CD4-positive, alpha-beta T cell treated with Interleukin-10 for 1 hour (primary cell): ENCODE data around the gene AK3.

Source experiments
- DNase-seq: peaks from one replicate; pipeline ENCODE4 v3.0.0-alpha.2; 2020

The AK3 gene

GRCh38 chr9:4746278-4747030, 5.5 kb upstream of the AK3 start:
- no peak for DNase-seq

- DNase-seq = no peak
Observed at GRCh38 chr9:4743131-4743875, 2.3 kb upstream of the AK3 start.

GRCh38 chr9:4742246-4742645, 1.2 kb upstream of the AK3 start:
- DNase-seq = no peak

GRCh38 chr9:4741365-4742089, 525 bp upstream of the AK3 start:
- DNase-seq = peak; percentile 11

GRCh38 chr9:4740388-4740637, 689 bp downstream of the AK3 start:
- no peak for DNase-seq

- no peak for DNase-seq
Observed at GRCh38 chr9:4739587-4740387, 1.2 kb downstream of the AK3 start.

- no peak for DNase-seq
Observed at GRCh38 chr9:4738866-4739586, 2.0 kb downstream of the AK3 start.

GRCh38 chr9:4734150-4734549, 6.9 kb downstream of the AK3 start:
- DNase-seq = no peak

GRCh38 chr9:4732890-4733289, 8.1 kb downstream of the AK3 start:
- DNase-seq = no peak

GRCh38 chr9:4727593-4727992, 13.4 kb downstream of the AK3 start:
- DNase-seq = no peak

GRCh38 chr9:4725706-4726442, 15.1 kb downstream of the AK3 start:
- DNase-seq = no peak

GRCh38 chr9:4721736-4722135, 19.3 kb downstream of the AK3 start:
- DNase-seq = no peak

- DNase-seq = no peak
Observed at GRCh38 chr9:4718911-4719310, 22.1 kb downstream of the AK3 start.

- no peak for DNase-seq
Observed at GRCh38 chr9:4717815-4718214, 23.2 kb downstream of the AK3 start.

- no peak for DNase-seq
Observed at GRCh38 chr9:4716163-4716562, 24.8 kb downstream of the AK3 start.

GRCh38 chr9:4714266-4715016, 26.6 kb downstream of the AK3 start:
- no peak for DNase-seq

- no peak for DNase-seq
Observed at GRCh38 chr9:4713849-4714248, 27.2 kb downstream of the AK3 start.

GRCh38 chr9:4709380-4709779, 31.6 kb downstream of the AK3 start:
- no peak for DNase-seq

- DNase-seq = no peak
Observed at GRCh38 chr9:4706971-4707622, 33.9 kb downstream of the AK3 start.

GRCh38 chr9:4706021-4706420, 35.0 kb downstream of the AK3 start:
- no peak for DNase-seq

GRCh38 chr9:4704129-4704528, 36.9 kb downstream of the AK3 start:
- no peak for DNase-seq
